Endothelial cell of umbilical vein (primary cell): ENCODE measurements around the gene DNAJB13. TPM values are rescaled to one million over a fixed set of nuclear protein-coding genes. Genes with fewer than 3 reads are reported as not detected.

Experiments
- BruUV-seq: library from RNA; stranded (reverse); fragments of 400-500 nt; replicated peaks from 2 replicates; lab custom pipeline; 2021; lab: Mats Ljungman, UMichigan
- CTCF ChIA-PET: fragments of 300-600, 350-600 bp; sonication (Branson Sonifier 250); formaldehyde crosslinking; loops from one replicate; lab custom pipeline; 2021; ENCODE audit warnings: antibody characterized with exemption, inconsistent platforms; lab: Charles Lee
- POLR2A ChIA-PET: fragments of 300-600, 350-600 bp; sonication (Branson Sonifier 250); formaldehyde crosslinking; loops from one replicate; lab custom pipeline; 2021; ENCODE audit warnings: antibody characterized with exemption, inconsistent platforms; lab: Charles Lee
- DNase-seq: peaks from one replicate; pipeline ENCODE4 v3.0.0-alpha.2; 2011; ENCODE audit warnings: low read depth, low spot score
- FAIRE-seq: peaks from 2 replicates; lab custom pipeline; 2011; peaks lifted over from hg19 to GRCh38; lab: Jason Lieb, UNC
- H2AFZ ChIP-seq: 2 replicates; pipeline ENCODE4 v1.6.0; 2012; ENCODE audit warnings: low read depth, low read length, control low read depth, inconsistent platforms
- H3K27ac ChIP-seq: 2 replicates; pipeline ENCODE4 v1.5.1; 2011; ENCODE audit warnings: low read depth, mild to moderate bottlenecking, control low read depth, low read length, moderate library complexity; ENCODE audit not compliant: insufficient read depth
- H3K27me3 ChIP-seq, 2 experiments: 2 replicates each; pipeline versions ENCODE4 v1.6.0 to v1.6.1; 2011; ENCODE audit warnings: low read length in 2 of 2, mixed read lengths in 1 of 2; ENCODE audit not compliant: control insufficient read depth in 2 of 2, insufficient read depth in 2 of 2
- H3K36me3 ChIP-seq, 2 experiments: 2 replicates in 1 of 2; 3 replicates in 1 of 2; pipeline ENCODE4 v1.5.1; 2011; ENCODE audit warnings: low read length in 2 of 2, mild to moderate bottlenecking in 1 of 2, moderate library complexity in 1 of 2; ENCODE audit not compliant: control insufficient read depth in 2 of 2, insufficient read depth in 2 of 2; ENCODE audit errors: extremely low read depth in 1 of 2
- H3K4me1 ChIP-seq: 3 replicates; pipeline ENCODE4 v1.5.1; 2011; ENCODE audit warnings: mild to moderate bottlenecking, low read length; ENCODE audit not compliant: control insufficient read depth, insufficient read depth; ENCODE audit errors: extremely low read depth
- H3K4me2 ChIP-seq: 2 replicates; pipeline ENCODE4 v1.6.1; 2011; ENCODE audit warnings: low read length, control low read depth, mixed read lengths; ENCODE audit not compliant: insufficient read depth
- H3K4me3 ChIP-seq, 3 experiments: fragments of 200-600 bp in 1 of 3; sonication (generic), shearing (Covaris generic) in 1 of 3; replicated peaks in 1 of 3; 2 replicates each; pipeline ENCODE4 v1.5.1; 2011 to 2016; ENCODE audit warnings: control low read depth in 3 of 3, low read length in 3 of 3, mild to moderate bottlenecking in 2 of 3, inconsistent platforms in 1 of 3, low read depth in 1 of 3, moderate library complexity in 1 of 3; ENCODE audit not compliant: insufficient read depth in 1 of 3
- H3K79me2 ChIP-seq: 2 replicates; pipeline ENCODE4 v1.6.0; 2012; ENCODE audit warnings: low read length, inconsistent platforms; ENCODE audit not compliant: control insufficient read depth, insufficient read depth
- H3K9ac ChIP-seq: replicated peaks from 2 replicates; pipeline ENCODE3; 2011; ENCODE audit warnings: low read length, control low read depth; ENCODE audit not compliant: insufficient read depth; ENCODE audit errors: extremely low read depth
- H3K9me1 ChIP-seq: replicated peaks from 3 replicates; pipeline ENCODE4 v1.6.0; 2011; ENCODE audit warnings: mild to moderate bottlenecking, low read length; ENCODE audit not compliant: control insufficient read depth, insufficient read depth; ENCODE audit errors: extremely low read depth
- H3K9me3 ChIP-seq: replicated peaks from 2 replicates; pipeline ENCODE4 v1.5.1; 2012; ENCODE audit warnings: low read length, inconsistent platforms; ENCODE audit not compliant: control insufficient read depth, insufficient read depth
- H4K20me1 ChIP-seq: replicated peaks from 2 replicates; pipeline ENCODE3; 2011; ENCODE audit warnings: mild to moderate bottlenecking, low read length; ENCODE audit not compliant: control insufficient read depth, insufficient read depth; ENCODE audit errors: extremely low read depth
- EZH2 ChIP-seq: IDR thresholded peaks from 2 replicates; pipeline ENCODE4 v1.6.1; 2012; ENCODE audit warnings: borderline replicate concordance, low read depth, mild to moderate bottlenecking, moderate library complexity, low read length, inconsistent platforms; ENCODE audit not compliant: severe bottlenecking
- FOS ChIP-seq: IDR thresholded peaks from 2 replicates; pipeline ENCODE4 v1.6.1; 2011; ENCODE audit warnings: mild to moderate bottlenecking, low read length, moderate library complexity, borderline replicate concordance; ENCODE audit not compliant: insufficient read depth
- GATA2 ChIP-seq: IDR thresholded peaks from 2 replicates; pipeline ENCODE4 v1.7.0; 2011; ENCODE audit warnings: low read depth, mild to moderate bottlenecking, moderate library complexity, mixed read lengths, low read length; ENCODE audit not compliant: insufficient read length, insufficient read depth
- JUN ChIP-seq: IDR thresholded peaks from 2 replicates; pipeline ENCODE4 v1.6.1; 2011; ENCODE audit warnings: borderline replicate concordance, low read depth; ENCODE audit not compliant: insufficient read length, insufficient read depth
- MYC ChIP-seq: IDR thresholded peaks from one replicate; pipeline ENCODE4 v1.6.1; 2011; ENCODE audit warnings: mild to moderate bottlenecking, low read depth, low read length
- POLR2A ChIP-seq: IDR thresholded peaks from 2 replicates; pipeline ENCODE4 v1.6.1; 2012; ENCODE audit warnings: low read depth, mild to moderate bottlenecking, control low read depth, low read length
- POLR2AphosphoS5 ChIP-seq: IDR thresholded peaks from 2 replicates; pipeline ENCODE4 v1.6.1; 2012; ENCODE audit warnings: low read depth, mild to moderate bottlenecking, control low read depth, low read length, moderate library complexity; ENCODE audit not compliant: insufficient read depth
- dilution Hi-C: fragments of 300-500 bp; cut with MboI; formaldehyde crosslinking; loops from one replicate; pipeline ENCODE4 v1.15.0; 2019; ENCODE audit warnings: low sequenced_read_pairs; ENCODE audit not compliant: extremely low pct_ligation_motif_present
- intact Hi-C: fragments of 100-400 bp; cut with micrococcal nuclease; formaldehyde crosslinking; loops from one replicate; pipeline ENCODE4 v1.10.0; 2022
- polyA plus RNA-seq, 4 experiments: library from polyadenylated mRNA; depleted of rRNA in 3 of 4; stranded (reverse) in 3 of 4; unstranded in 1 of 4; fragments of >200 nt; gene quantifications; 2 replicates each; pipeline versions ENCODE4 v1.2.1 to v1.2.3, GENCODE V29; 2011 to 2012; ENCODE audit warnings: missing spikeins in 1 of 4
- total RNA-seq: library from RNA; stranded (reverse); gene quantifications from 2 replicates; pipeline ENCODE4 v1.2.3, GENCODE V29; 2021
- TF ChIP-seq, protein P1 (sequence below): IDR thresholded peaks from 2 replicates; pipeline ENCODE4 v1.6.1; 2011; ENCODE audit not compliant: insufficient read depth, insufficient read length
- TF ChIP-seq, protein P2 (sequence below), 2 donors: IDR thresholded peaks; 1 replicate in 1 of 2; 2 replicates in 1 of 2; pipeline ENCODE4 v1.5.1; 2011; ENCODE audit warnings: low read length in 2 of 2, mild to moderate bottlenecking in 2 of 2, moderate library complexity in 2 of 2, control low read depth in 1 of 2, inconsistent platforms in 1 of 2, low read depth in 1 of 2; ENCODE audit not compliant: insufficient read depth in 1 of 2; ENCODE audit errors: extremely low read depth in 1 of 2

The DNAJB13 gene
- total and polyA plus RNA-seq, 2 donors (not counting 3 experiments of a cell fraction or from before 2014, with no cell fraction given) = 0.07 to 0.46 TPM

DNA sequence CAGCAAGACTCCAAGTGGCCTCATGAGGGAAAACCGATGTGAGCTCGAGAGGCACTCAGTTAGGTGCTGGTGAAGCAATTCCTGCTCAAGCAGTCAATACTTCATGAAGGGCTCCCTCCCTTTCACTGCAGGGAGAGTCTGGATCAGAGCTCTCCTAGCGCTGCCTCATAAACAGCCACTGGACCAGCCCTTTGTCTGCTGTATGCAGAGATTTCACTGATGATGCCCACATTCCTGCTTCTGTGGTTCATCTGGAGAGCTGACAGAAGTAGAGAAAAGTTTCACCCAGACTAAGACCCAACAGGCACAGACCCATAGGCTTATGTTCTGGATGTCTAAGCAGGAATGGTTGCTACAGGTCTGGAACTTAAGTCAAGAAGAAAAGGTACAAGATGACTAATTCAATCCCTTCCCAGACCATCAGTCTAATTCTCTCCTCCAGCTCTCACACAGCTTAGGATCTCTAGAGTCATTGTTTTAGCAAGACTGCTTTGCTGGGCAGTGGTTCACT is 27.8 kb downstream of the DNAJB13 start:
- no peak overlapping the region for H3K9ac ChIP-seq
- no peak overlapping the region for H2AFZ ChIP-seq
- ChIA-PET CTCF (interaction anchor here (3.7 kb wide), 1 partner anchor 14 kb away, joined by 14 read pairs; no protein-coding TSS in a partner anchor), POLR2A (no interaction called here)
- no peaks in the 10 kb centered on the region for H3K27me3 ChIP-seq
- H3K4me2 ChIP-seq = no peak overlapping the region
- no peak for TF ChIP-seq JUN
- H3K79me2 ChIP-seq = no peaks in the 10 kb centered on the region
- H3K27ac ChIP-seq = no peak overlapping the region
- no peak for DNase-seq
- no peaks in the 10 kb centered on the region for H3K9me1 ChIP-seq
- H3K4me3 ChIP-seq = no peak overlapping the region
- H3K9me3 ChIP-seq = no peaks in the 10 kb centered on the region
- no peaks in the 10 kb centered on the region for H4K20me1 ChIP-seq
- dilution Hi-C loops = no loop called here
- no peak for FAIRE-seq
- H3K36me3 ChIP-seq = peaks cover 0 to 10% of the 10 kb centered on the region in 2 experiments
- intact Hi-C loops = no loop called here
- BruUV-seq = no TSS peak
- H3K4me1 ChIP-seq = peaks cover 5% of the 10 kb centered on the region

DNA sequence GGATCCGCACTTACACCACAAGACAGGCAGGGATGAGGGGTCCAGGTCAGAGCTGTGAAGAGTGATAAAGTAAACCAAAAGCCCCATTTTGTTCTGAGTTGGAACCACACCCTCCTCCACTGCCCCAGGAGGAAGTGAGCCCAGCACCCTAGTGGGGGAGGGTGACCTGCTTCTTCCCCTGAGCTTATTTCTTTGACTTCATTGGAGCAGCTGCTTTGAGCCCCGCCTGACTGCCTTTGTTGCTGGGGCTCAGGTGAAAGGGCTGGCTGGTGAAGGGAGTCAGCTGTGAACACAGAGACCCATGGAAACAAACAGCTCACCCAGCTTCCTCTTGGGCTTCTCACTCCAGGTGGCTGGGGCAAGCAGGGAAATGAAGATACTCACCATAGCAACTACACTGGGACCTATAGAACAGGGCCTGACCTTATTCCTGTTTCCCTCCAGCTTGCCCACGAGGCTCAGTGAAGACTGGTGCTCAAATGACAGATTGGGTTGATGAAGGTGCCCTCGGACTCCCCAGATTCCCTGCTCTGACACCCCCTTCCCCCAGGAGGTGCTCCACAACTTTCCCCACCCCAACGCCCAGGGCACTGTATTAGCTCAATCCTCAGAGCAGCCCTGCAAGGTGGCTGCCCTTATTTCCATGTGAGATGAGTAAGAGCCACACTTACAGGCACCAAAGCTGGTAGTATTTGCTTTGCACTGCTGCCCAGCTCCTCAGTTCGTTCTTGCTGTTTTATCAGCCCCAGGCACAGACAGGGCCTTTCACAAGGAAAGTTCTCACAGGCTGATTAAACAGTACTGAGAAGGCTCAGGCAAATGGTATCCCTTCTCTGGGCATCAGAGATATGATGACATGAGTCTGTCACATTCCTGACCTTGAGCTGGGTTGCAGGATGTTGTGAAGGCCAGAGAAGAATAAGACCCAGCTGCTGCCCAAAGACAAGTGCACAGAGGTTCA is 29.5 kb downstream of the DNAJB13 start:
- H3K4me3 ChIP-seq = no peak overlapping the region
- H3K9me3 ChIP-seq = no peaks in the 10 kb centered on the region
- FAIRE-seq (no peak), DNase-seq (peak; percentile 77)
- peaks cover 0 to 10% of the 10 kb centered on the region in 2 experiments for H3K36me3 ChIP-seq
- peaks cover 11% of the 10 kb centered on the region for H3K4me1 ChIP-seq
- CTCF ChIA-PET = interaction anchor here (0.7 to 3.7 kb wide), 4 partner anchors 12 to 473 kb away, joined by 3 to 14 read pairs (median 4); partner anchors contain the start of genes C2CD3 and PPME1
- intact Hi-C loops (loop anchor here (5.0 kb wide), 1 partner anchor 342 kb away; no protein-coding TSS in a partner anchor), dilution Hi-C loops (no loop called here)
- H3K27ac ChIP-seq = no peak overlapping the region
- H2AFZ ChIP-seq = no peak overlapping the region
- no peaks in the 10 kb centered on the region for H3K9me1 ChIP-seq
- H3K9ac ChIP-seq = no peak overlapping the region
- BruUV-seq = no TSS peak
- no peaks in the 10 kb centered on the region for H4K20me1 ChIP-seq
- H3K4me2 ChIP-seq = no peak overlapping the region
- no peaks in the 10 kb centered on the region for H3K79me2 ChIP-seq
- no peaks in the 10 kb centered on the region for H3K27me3 ChIP-seq
- TF ChIP-seq GATA2 (no peak), FOS (no peak), EZH2 (no peak), POLR2AphosphoS5 (no peak), JUN (no peak), POLR2A (no peak), MYC (no peak)
- TF ChIP-seq, protein P1, sequence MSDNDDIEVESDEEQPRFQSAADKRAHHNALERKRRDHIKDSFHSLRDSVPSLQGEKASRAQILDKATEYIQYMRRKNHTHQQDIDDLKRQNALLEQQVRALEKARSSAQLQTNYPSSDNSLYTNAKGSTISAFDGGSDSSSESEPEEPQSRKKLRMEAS = no peak
- TF ChIP-seq, protein P2, sequence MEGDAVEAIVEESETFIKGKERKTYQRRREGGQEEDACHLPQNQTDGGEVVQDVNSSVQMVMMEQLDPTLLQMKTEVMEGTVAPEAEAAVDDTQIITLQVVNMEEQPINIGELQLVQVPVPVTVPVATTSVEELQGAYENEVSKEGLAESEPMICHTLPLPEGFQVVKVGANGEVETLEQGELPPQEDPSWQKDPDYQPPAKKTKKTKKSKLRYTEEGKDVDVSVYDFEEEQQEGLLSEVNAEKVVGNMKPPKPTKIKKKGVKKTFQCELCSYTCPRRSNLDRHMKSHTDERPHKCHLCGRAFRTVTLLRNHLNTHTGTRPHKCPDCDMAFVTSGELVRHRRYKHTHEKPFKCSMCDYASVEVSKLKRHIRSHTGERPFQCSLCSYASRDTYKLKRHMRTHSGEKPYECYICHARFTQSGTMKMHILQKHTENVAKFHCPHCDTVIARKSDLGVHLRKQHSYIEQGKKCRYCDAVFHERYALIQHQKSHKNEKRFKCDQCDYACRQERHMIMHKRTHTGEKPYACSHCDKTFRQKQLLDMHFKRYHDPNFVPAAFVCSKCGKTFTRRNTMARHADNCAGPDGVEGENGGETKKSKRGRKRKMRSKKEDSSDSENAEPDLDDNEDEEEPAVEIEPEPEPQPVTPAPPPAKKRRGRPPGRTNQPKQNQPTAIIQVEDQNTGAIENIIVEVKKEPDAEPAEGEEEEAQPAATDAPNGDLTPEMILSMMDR (IDR thresholded peaks at IDR 0.05; ENCODE audit: extremely low read depth in 1 of 2, insufficient read depth in 1 of 2, low read depth in 1 of 2, low read length in 2 of 2) = no peak
- POLR2A ChIA-PET = no interaction called here
